ENCODE measurements around the gene HOMER2.

Gene HOMER2

DNA sequence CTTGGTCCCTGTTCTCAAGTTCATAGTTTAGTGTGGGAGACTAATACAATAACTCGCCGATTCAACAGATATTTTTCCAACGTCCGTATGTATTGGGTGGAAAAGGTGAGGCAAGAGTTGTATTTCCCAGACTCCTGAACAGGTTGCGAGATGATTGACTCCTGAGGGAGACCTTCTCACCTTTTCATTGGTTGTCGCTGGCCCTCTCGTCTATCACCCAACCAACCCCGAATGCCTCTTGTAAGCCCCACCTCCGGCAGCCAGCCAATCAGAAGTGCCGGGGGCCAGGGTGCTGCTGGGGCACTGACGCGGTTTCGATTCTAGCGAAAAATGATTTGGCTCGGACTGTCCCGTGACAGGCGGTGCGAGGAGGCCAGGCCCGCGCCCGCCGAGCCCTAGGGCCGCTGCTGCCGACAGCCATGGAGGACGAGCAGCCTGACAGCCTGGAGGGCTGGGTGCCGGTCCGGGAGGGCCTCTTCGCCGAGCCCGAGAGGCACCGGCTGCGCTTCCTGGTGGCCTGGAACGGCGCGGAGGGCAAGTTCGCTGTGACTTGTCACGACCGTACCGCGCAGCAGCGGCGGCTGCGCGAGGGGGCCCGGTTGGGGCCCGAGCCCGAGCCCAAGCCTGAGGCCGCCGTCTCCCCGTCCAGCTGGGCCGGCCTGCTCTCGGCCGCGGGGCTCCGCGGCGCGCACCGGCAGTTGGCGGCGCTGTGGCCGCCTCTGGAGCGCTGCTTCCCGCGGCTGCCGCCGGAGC is 143.0 kb downstream of the HOMER2 start, which contains the start of gene WHAMM:
Gene WHAMM, plus strand, starts transcription at position 321 of the 753 bp plus-strand sequence. Its CDS starts 99 bp downstream, at position 420.
- H3F3A ChIP-seq (ENCODE audit: control insufficient read depth, insufficient read depth) = peaks cover 34% of the 10 kb centered on the region
- H4K20me1 ChIP-seq (ENCODE audit: control insufficient read depth, insufficient read depth, low read depth, low read length) = peaks cover 4% of the 10 kb centered on the region; the same call in 1 of the 2 replicates
- H3K4me1 ChIP-seq (ENCODE audit: control insufficient read depth, low read length) = peaks cover 52% of the 10 kb centered on the region
- no peaks in the 10 kb centered on the region for H3K27me3 ChIP-seq (ENCODE audit: control insufficient read depth, low read length)
- peak within 1 kb of the TSS; percentile 92 for H3K4me3 ChIP-seq (ENCODE audit: low read length)
- peaks cover 31% of the 10 kb centered on the region for H3K36me3 ChIP-seq (ENCODE audit: control insufficient read depth, low read length)
- TF ChIP-seq EZH2phosphoT487 (IDR thresholded peaks at IDR 0.05; ENCODE audit: borderline replicate concordance, low read length) = no peak
- TF ChIP-seq, protein P1, sequence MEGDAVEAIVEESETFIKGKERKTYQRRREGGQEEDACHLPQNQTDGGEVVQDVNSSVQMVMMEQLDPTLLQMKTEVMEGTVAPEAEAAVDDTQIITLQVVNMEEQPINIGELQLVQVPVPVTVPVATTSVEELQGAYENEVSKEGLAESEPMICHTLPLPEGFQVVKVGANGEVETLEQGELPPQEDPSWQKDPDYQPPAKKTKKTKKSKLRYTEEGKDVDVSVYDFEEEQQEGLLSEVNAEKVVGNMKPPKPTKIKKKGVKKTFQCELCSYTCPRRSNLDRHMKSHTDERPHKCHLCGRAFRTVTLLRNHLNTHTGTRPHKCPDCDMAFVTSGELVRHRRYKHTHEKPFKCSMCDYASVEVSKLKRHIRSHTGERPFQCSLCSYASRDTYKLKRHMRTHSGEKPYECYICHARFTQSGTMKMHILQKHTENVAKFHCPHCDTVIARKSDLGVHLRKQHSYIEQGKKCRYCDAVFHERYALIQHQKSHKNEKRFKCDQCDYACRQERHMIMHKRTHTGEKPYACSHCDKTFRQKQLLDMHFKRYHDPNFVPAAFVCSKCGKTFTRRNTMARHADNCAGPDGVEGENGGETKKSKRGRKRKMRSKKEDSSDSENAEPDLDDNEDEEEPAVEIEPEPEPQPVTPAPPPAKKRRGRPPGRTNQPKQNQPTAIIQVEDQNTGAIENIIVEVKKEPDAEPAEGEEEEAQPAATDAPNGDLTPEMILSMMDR (IDR thresholded peaks at IDR 0.05; ENCODE audit: low read depth, low read length, poor library complexity, severe bottlenecking) = no peak
- H3K9me3 ChIP-seq (ENCODE audit: control insufficient read depth, insufficient read depth, low read length) = no peaks in the 10 kb centered on the region
- peak within 1 kb of the TSS; percentile 79 for H3K4me2 ChIP-seq (ENCODE audit: low read length)
- peak within 1 kb of the TSS; percentile 80 for H3K27ac ChIP-seq (ENCODE audit: low read depth, low read length)
- peaks cover 49% of the 10 kb centered on the region for H3K79me2 ChIP-seq (ENCODE audit: control insufficient read depth, low read length)
- no peaks in the 10 kb centered on the region for H3K9me2 ChIP-seq (replicated peaks; ENCODE audit: control insufficient read depth, low read length)

DNA sequence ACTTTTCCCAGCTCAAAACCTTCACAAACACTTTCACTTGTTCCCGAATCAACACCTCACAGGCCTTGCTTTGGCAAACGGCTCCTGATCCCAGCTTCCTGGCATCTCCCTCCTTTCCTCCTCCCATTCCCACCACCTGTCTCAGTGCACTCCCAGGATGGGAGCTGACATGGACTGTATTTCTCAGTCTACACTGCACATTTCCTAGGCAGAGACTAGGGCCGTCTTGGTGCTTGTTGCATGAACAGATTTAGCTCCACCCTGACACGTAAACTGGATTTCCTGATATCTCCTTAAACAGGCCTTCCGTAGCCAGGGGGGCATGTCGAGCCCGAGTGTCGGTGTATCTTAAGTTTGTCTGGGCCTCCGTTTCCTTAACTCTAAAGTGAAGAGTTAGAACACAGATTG is 143.9 kb downstream of the HOMER2 start:
- Histone ChIP-seq H3K36me3 (ENCODE audit: control insufficient read depth, low read length) (peaks cover 23% of the 10 kb centered on the region), H3K4me1 (ENCODE audit: control insufficient read depth, low read length) (peaks cover 52% of the 10 kb centered on the region), H4K20me1 (ENCODE audit: control insufficient read depth, insufficient read depth, low read depth, low read length) (peaks cover 4% of the 10 kb centered on the region; the same call in 1 of the 2 replicates), H3K27ac (ENCODE audit: low read depth, low read length) (peak overlapping the region; percentile 80), H3K9me2 (replicated peaks; ENCODE audit: control insufficient read depth, low read length) (no peaks in the 10 kb centered on the region), H3F3A (ENCODE audit: control insufficient read depth, insufficient read depth) (peaks cover 34% of the 10 kb centered on the region), H3K4me3 (ENCODE audit: low read length) (peak overlapping the region; percentile 92), H3K79me2 (ENCODE audit: control insufficient read depth, low read length) (peaks cover 41% of the 10 kb centered on the region), H3K4me2 (ENCODE audit: low read length) (peak overlapping the region; percentile 79), H3K9me3 (ENCODE audit: control insufficient read depth, insufficient read depth, low read length) (no peaks in the 10 kb centered on the region), H3K27me3 (ENCODE audit: control insufficient read depth, low read length) (no peaks in the 10 kb centered on the region)
- TF ChIP-seq EZH2phosphoT487 (IDR thresholded peaks at IDR 0.05; ENCODE audit: borderline replicate concordance, low read length) = no peak
- TF ChIP-seq, protein P1 (IDR thresholded peaks at IDR 0.05; ENCODE audit: low read depth, low read length, poor library complexity, severe bottlenecking) = no peak

DNA sequence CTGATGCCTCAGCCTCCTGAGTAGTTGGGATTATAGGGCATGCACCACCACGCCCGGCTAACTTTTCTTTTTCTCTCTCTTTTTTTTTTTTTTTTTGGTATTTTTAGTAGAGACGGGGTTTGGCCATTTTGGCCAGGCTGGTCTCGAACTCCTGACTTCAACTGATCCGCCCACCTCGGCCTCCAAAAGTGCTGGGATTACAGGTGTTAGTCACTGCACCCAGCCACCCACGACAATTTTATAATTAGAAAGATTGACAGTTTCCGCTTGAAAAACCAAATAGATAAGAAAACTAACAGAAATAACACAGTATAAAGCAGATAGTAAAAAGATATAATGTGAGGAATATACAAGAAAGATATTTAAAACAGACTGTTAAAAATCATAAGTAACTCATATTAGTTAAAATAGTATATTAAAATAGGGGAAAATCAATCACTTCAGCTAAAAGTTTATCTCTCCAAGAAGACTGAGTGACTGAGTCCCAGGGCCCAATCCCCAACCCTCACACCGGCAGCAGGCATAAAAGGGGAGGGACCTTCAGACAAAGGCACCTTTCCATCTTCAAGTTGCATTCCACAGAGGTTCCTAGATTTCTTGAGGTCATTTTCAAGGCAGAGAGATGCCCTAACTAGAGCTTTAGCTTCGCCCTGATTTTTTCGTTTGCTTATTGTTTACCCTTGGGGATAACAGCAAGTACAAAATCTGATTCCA is 144.4 kb downstream of the HOMER2 start:
- Histone ChIP-seq H3K36me3 (ENCODE audit: control insufficient read depth, low read length) (peaks cover 17% of the 10 kb centered on the region), H4K20me1 (ENCODE audit: control insufficient read depth, insufficient read depth, low read depth, low read length) (peaks cover 4% of the 10 kb centered on the region; the same call in 1 of the 2 replicates), H3K9me3 (ENCODE audit: control insufficient read depth, insufficient read depth, low read length) (no peaks in the 10 kb centered on the region), H3K79me2 (ENCODE audit: control insufficient read depth, low read length) (peaks cover 36% of the 10 kb centered on the region), H3F3A (ENCODE audit: control insufficient read depth, insufficient read depth) (peaks cover 34% of the 10 kb centered on the region), H3K27ac (ENCODE audit: low read depth, low read length) (peak overlapping the region; percentile 80), H3K27me3 (ENCODE audit: control insufficient read depth, low read length) (no peaks in the 10 kb centered on the region), H3K4me3 (ENCODE audit: low read length) (peak overlapping the region; percentile 92), H3K4me1 (ENCODE audit: control insufficient read depth, low read length) (peaks cover 52% of the 10 kb centered on the region), H3K4me2 (ENCODE audit: low read length) (peak overlapping the region; percentile 79), H3K9me2 (replicated peaks; ENCODE audit: control insufficient read depth, low read length) (no peaks in the 10 kb centered on the region)
- TF ChIP-seq, protein P1 (IDR thresholded peaks at IDR 0.05; ENCODE audit: low read depth, low read length, poor library complexity, severe bottlenecking) = no peak
- no peak for TF ChIP-seq EZH2phosphoT487 (IDR thresholded peaks at IDR 0.05; ENCODE audit: borderline replicate concordance, low read length)
